Transverse colon (tissue), 4 donors: ENCODE measurements around the gene MIDN. TPM values are rescaled to one million over a fixed set of nuclear protein-coding genes. Genes with fewer than 3 reads are reported as not detected.

Experiments
- DNase-seq: peaks from one replicate; pipeline ENCODE4 v3.0.0-alpha.2; 2019
- H3K27ac ChIP-seq, 4 donors: fragments of 200-600 bp; sonication (generic); 2 replicates each; pipeline ENCODE4 v1.5.1; 2016 to 2018; ENCODE audit warnings: inconsistent platforms in 4 of 4
- H3K27me3 ChIP-seq: fragments of 200-600 bp; sonication (generic); 2 replicates; pipeline ENCODE4 v1.5.1; 2017; ENCODE audit warnings: inconsistent platforms
- H3K36me3 ChIP-seq, 4 donors: fragments of 200-600 bp; sonication (generic); 2 replicates each; pipeline ENCODE4 v1.5.1; 2017 to 2019; ENCODE audit warnings: inconsistent platforms in 4 of 4
- H3K4me1 ChIP-seq, 4 donors: fragments of 200-600 bp; sonication (generic); 2 replicates each; pipeline ENCODE4 v1.5.1; 2017 to 2020; ENCODE audit warnings: inconsistent platforms in 4 of 4
- H3K4me3 ChIP-seq, 4 donors: fragments of 200-600 bp; sonication (generic); 1 replicate in 1 of 4; 2 replicates in 3 of 4; pipeline versions ENCODE4 v1.5.1 to v1.6.1; 2017 to 2019; ENCODE audit warnings: inconsistent platforms in 4 of 4
- H3K9me3 ChIP-seq, 2 donors: fragments of 200-600 bp; sonication (generic); 2 replicates each; pipeline ENCODE4 v1.5.1; 2017 to 2019; ENCODE audit warnings: inconsistent platforms in 2 of 2
- CTCF ChIP-seq, 5 experiments: fragments of 200-600 bp in 3 of 5; fragments of 450-650 bp in 2 of 5; sonication (generic) in 3 of 5; IDR thresholded peaks; 1 replicate in 2 of 5; 2 replicates in 3 of 5; pipeline ENCODE4 v1.5.1; 2016 to 2017; ENCODE audit warnings: antibody characterized with exemption in 5 of 5, inconsistent platforms in 3 of 5, mild to moderate bottlenecking in 2 of 5, moderate library complexity in 1 of 5
- EP300 ChIP-seq: sonication (generic); formaldehyde crosslinking; IDR thresholded peaks from one replicate; pipeline ENCODE4 v1.6.1; 2017; ENCODE audit warnings: antibody characterized with exemption, low read depth
- POLR2A ChIP-seq: fragments of 450-650 bp; IDR thresholded peaks from one replicate; pipeline ENCODE4 v1.6.1; 2016; ENCODE audit warnings: antibody characterized with exemption, mild to moderate bottlenecking, moderate library complexity
- POLR2AphosphoS5 ChIP-seq, 3 donors: sonication (generic); formaldehyde crosslinking; IDR thresholded peaks; one replicate each; pipeline ENCODE4 v1.6.1; 2016; ENCODE audit warnings: antibody characterized with exemption in 3 of 3
- WGBS, 2 donors: methylation state at CpG; one replicate each; pipeline ENCODE4 v1.1.5; 2018; ENCODE audit warnings: low coverage in 1 of 2; 5-methylcytosine and 5-hydroxymethylcytosine counted together
- in situ Hi-C, 4 donors: fragments of 200-750 bp; cut with MboI; loops; one replicate each; pipeline versions ENCODE4 v1.15.0 to v1.15.1; 2017; ENCODE audit warnings: low sequenced_read_pairs in 3 of 4, low pct_ligation_motif_present in 1 of 4, low pct_unique_long_range_greater_than_20kb in 1 of 4
- intact Hi-C: fragments of 100-400 bp; cut with DNase I; formaldehyde crosslinking; loops from one replicate; pipeline ENCODE4 v1.15.1; 2023; ENCODE audit warnings: low total_unique reads
- total RNA-seq, 4 donors: library from RNA; depleted of rRNA; stranded (reverse); fragments of >200 nt; gene quantifications; one replicate each; pipeline ENCODE4 v1.1.0, GENCODE V29; 2016

The MIDN gene
- total RNA-seq, 4 donors from 2014 or later, result 89.4 to 379 (median 116) TPM

- peak overlapping the region in 3 of 4 donors; percentile 30 to 82 (median 44) for H3K27ac ChIP-seq
Observed at GRCh38 chr19:1292419-1293151, 44.2 kb downstream of the MIDN start.

GRCh38 chr19:1293782-1294604, 45.6 kb downstream of the MIDN start:
- H3K36me3 ChIP-seq, result no peaks in the 10 kb centered on the region
- no peak for DNase-seq
- no peak overlapping the region for H3K4me3 ChIP-seq
- in situ Hi-C loops (loop anchor here in 2 of 4 donors (25.0 kb wide), 1 partner anchor 93 kb away; the partner anchor contains the start of gene NDUFS7 (in 2 of the 2)), intact Hi-C loops (loop anchor here (10.0 kb wide), 1 partner anchor 151 kb away; no protein-coding TSS in a partner anchor)
- peaks cover 48% of the 10 kb centered on the region for H3K27me3 ChIP-seq
- no peaks in the 10 kb centered on the region for H3K9me3 ChIP-seq
- TF ChIP-seq CTCF (IDR thresholded peaks at IDR 0.05), result no peak
- TF ChIP-seq POLR2AphosphoS5 (IDR thresholded peaks at IDR 0.05), result no peak
- no peak for TF ChIP-seq EP300
- TF ChIP-seq POLR2A, result no peak
- WGBS, 2 donors, result 40 to 82% methylated on average over 2 to 34 of the region's 35 CpGs
- no peak overlapping the region for H3K27ac ChIP-seq
- peaks cover 11 to 29% (median 27%) of the 10 kb centered on the region in 4 donors for H3K4me1 ChIP-seq

More at GRCh38 chr19:1292419-1293151, 44.2 kb downstream of the MIDN start:
- no peak for DNase-seq
- WGBS, 2 donors, result 45 to 80% methylated on average over 4 to 17 of the region's 17 CpGs
- Histone ChIP-seq H3K9me3 (no peaks in the 10 kb centered on the region), H3K27me3 (peaks cover 60% of the 10 kb centered on the region), H3K36me3 (no peaks in the 10 kb centered on the region), H3K4me1 (peaks cover 11 to 36% (median 32%) of the 10 kb centered on the region in 4 donors), H3K4me3 (no peak overlapping the region)
- intact Hi-C loops (loop anchor here (10.0 kb wide), 1 partner anchor 152 kb away; no protein-coding TSS in a partner anchor), in situ Hi-C loops (loop anchor here in 2 of 4 donors (25.0 kb wide), 1 partner anchor 95 kb away; the partner anchor contains the start of gene NDUFS7 (in 2 of the 2))
- no peak for TF ChIP-seq EP300
- TF ChIP-seq POLR2A, result no peak
- TF ChIP-seq CTCF (IDR thresholded peaks at IDR 0.05), result no peak
- no peak for TF ChIP-seq POLR2AphosphoS5 (IDR thresholded peaks at IDR 0.05)

GRCh38 chr19:1294688-1295087, 46.3 kb downstream of the MIDN start:
- intact Hi-C loops (loop anchor here (10.0 kb wide), 1 partner anchor 150 kb away; no protein-coding TSS in a partner anchor), in situ Hi-C loops (loop anchor here in 2 of 4 donors (25.0 kb wide), 1 partner anchor 93 kb away; the partner anchor contains the start of gene NDUFS7 (in 2 of the 2))
- no peak overlapping the region for H3K4me3 ChIP-seq
- H3K9me3 ChIP-seq, result no peaks in the 10 kb centered on the region
- H3K27ac ChIP-seq, result no peak overlapping the region
- no peak for TF ChIP-seq POLR2A
- no peak for TF ChIP-seq EP300
- no peak for TF ChIP-seq POLR2AphosphoS5 (IDR thresholded peaks at IDR 0.05)
- no peak for TF ChIP-seq CTCF (IDR thresholded peaks at IDR 0.05)
- 26 to 77% methylated on average over 2 to 14 of the region's 14 CpGs for WGBS, 2 donors
- H3K36me3 ChIP-seq, result no peaks in the 10 kb centered on the region
- DNase-seq, result no peak
- H3K27me3 ChIP-seq, result peaks cover 48% of the 10 kb centered on the region
- peaks cover 11 to 29% (median 27%) of the 10 kb centered on the region in 4 donors for H3K4me1 ChIP-seq
